Esophagus muscularis mucosa (tissue), 4 donors: ENCODE data around the gene NCAM1.

Experiments used
- CTCF ChIP-seq, 3 experiments: fragments of 200-600 bp in 2 of 3; fragments of 450-650 bp in 1 of 3; sonication (generic) in 2 of 3; IDR thresholded peaks; one replicate each; pipeline ENCODE4 v1.5.1; 2017 to 2019; ENCODE audit warnings: antibody characterized with exemption in 3 of 3, mild to moderate bottlenecking in 2 of 3, moderate library complexity in 1 of 3
- EP300 ChIP-seq: sonication (generic); formaldehyde crosslinking; IDR thresholded peaks from one replicate; pipeline ENCODE4 v1.6.1; 2017; ENCODE audit warnings: antibody characterized with exemption
- POLR2A ChIP-seq: fragments of 450-650 bp; IDR thresholded peaks from one replicate; pipeline ENCODE4 v1.6.1; 2017; ENCODE audit warnings: antibody characterized with exemption, moderate library complexity, mild to moderate bottlenecking, low read depth
- POLR2AphosphoS5 ChIP-seq, 2 donors: sonication (generic); formaldehyde crosslinking; IDR thresholded peaks; one replicate each; pipeline ENCODE4 v1.6.1; 2017; ENCODE audit warnings: antibody characterized with exemption in 2 of 2

- no peak for TF ChIP-seq CTCF (IDR thresholded peaks at IDR 0.05)
- TF ChIP-seq POLR2AphosphoS5 (IDR thresholded peaks at IDR 0.05): no peak
- TF ChIP-seq POLR2A: no peak
- TF ChIP-seq EP300: no peak
These were observed 4.4 kb downstream of the NCAM1 start for GRCh38 chr11:112965656-112966055.
